Dermis lymphatic vessel endothelial cell (primary cell): Measurements from ENCODE around the gene SEMA3F. TPM values are rescaled to one million over a fixed set of nuclear protein-coding genes. Genes with fewer than 3 reads are reported as not detected.

ENCODE experiments used
- total RNA-seq: library from RNA; depleted of rRNA; stranded (reverse); fragments of >200 nt; gene quantifications from 2 replicates; pipeline ENCODE4 v1.2.1, GENCODE V29; 2014

The SEMA3F gene
- 13.5 and 14.2 TPM in 2 replicates for total RNA-seq

GRCh38 chr3:50154840-50155490 lies at the start of gene SEMA3F:
Gene SEMA3F (plus strand): TSS chr3:50155324. CDS start chr3:50159623, 4,299 bp downstream.

GRCh38 chr3:50190936-50191660 lies 36.0 kb downstream of the SEMA3F start, which contains the start of gene GNAT1:
Gene GNAT1 (plus strand): TSS chr3:50191610. CDS start chr3:50191726, 116 bp downstream.

GRCh38 chr3:50204804-50205412 lies 49.8 kb downstream of the SEMA3F start, which contains the start of gene SLC38A3:
Gene SLC38A3 (plus strand): TSS chr3:50205271. CDS start chr3:50214200, 8,929 bp downstream.

GRCh38 chr3:50235716-50236483 lies 80.8 kb downstream of the SEMA3F start, which contains the start of gene GNAI2:
Gene GNAI2 (plus strand): TSS chr3:50236204. CDS start chr3:50236336, 132 bp downstream.

Other genes starting within 250 kb of the SEMA3F start
- gene MON1A, start 225.5 kb upstream of the SEMA3F start, total RNA-seq = 4.0 and 7.6 TPM in 2 replicates
- 29.2 and 34.6 TPM in 2 replicates for gene RBM6, start 215.2 kb upstream of the SEMA3F start, total RNA-seq
- 127 and 181 TPM in 2 replicates for gene RBM5, start 66.4 kb upstream of the SEMA3F start, total RNA-seq
- gene GNAT1, start 36.3 kb downstream of the SEMA3F start, total RNA-seq = not detected in 2 replicates
- under 0.01 and 0.17 TPM in 2 replicates for gene SLC38A3, start 49.9 kb downstream of the SEMA3F start, total RNA-seq
- gene GNAI2, start 80.9 kb downstream of the SEMA3F start, total RNA-seq = 332 and 397 TPM in 2 replicates
- gene SEMA3B, start 113.8 kb downstream of the SEMA3F start, total RNA-seq = 0.54 and 0.86 TPM in 2 replicates
- gene LSMEM2, start 123.8 kb downstream of the SEMA3F start, total RNA-seq = not detected in 2 replicates
- gene IFRD2, start 137.1 kb downstream of the SEMA3F start, total RNA-seq = 78.2 and 93.9 TPM in 2 replicates
- gene HYAL3, start 144.1 kb downstream of the SEMA3F start, total RNA-seq = 15.0 and 19.0 TPM in 2 replicates
- 3.7 and 5.1 TPM in 2 replicates for gene NAA80, start 144.1 kb downstream of the SEMA3F start, total RNA-seq
- gene HYAL1, start 148.2 kb downstream of the SEMA3F start, total RNA-seq = 6.4 and 7.6 TPM in 2 replicates
- 413 and 447 TPM in 2 replicates for gene HYAL2, start 167.4 kb downstream of the SEMA3F start, total RNA-seq
- 20.5 and 23.8 TPM in 2 replicates for gene TUSC2, start 172.9 kb downstream of the SEMA3F start, total RNA-seq
- 15.3 and 24.7 TPM in 2 replicates for gene RASSF1, start 185.5 kb downstream of the SEMA3F start, total RNA-seq
- gene ZMYND10, start 190.4 kb downstream of the SEMA3F start, total RNA-seq = under 0.01 and 0.11 TPM in 2 replicates
- 13.2 and 14.1 TPM in 2 replicates for gene NPRL2, start 195.5 kb downstream of the SEMA3F start, total RNA-seq
- gene CYB561D2, start 195.5 kb downstream of the SEMA3F start, total RNA-seq = 13.6 and 17.6 TPM in 2 replicates
- gene TMEM115, start 204.2 kb downstream of the SEMA3F start, total RNA-seq = 30.0 and 35.7 TPM in 2 replicates